Skeletal muscle tissue (tissue), 4 donors: Measurements from ENCODE around the gene NBPF20. TPM values are rescaled to one million over a fixed set of nuclear protein-coding genes. Genes with fewer than 3 reads are reported as not detected.
"Not testable (repeated sequence)": the region's sequence is repeated elsewhere in the genome, so short reads cannot be mapped to it uniquely, and the experiment has no call there.

Source experiments
- H3K27ac ChIP-seq: one replicate; pipeline ENCODE4 v1.7.0; 2013; ENCODE audit warnings: mild to moderate bottlenecking, low read depth, low read length, inconsistent platforms
- H3K27me3 ChIP-seq, 3 donors: one replicate each; pipeline ENCODE4 v1.7.0; 2013; ENCODE audit warnings: low read length in 3 of 3; ENCODE audit not compliant: control insufficient read depth in 3 of 3, insufficient read depth in 3 of 3
- H3K36me3 ChIP-seq, 3 donors: one replicate each; pipeline ENCODE4 v1.7.0; 2013; ENCODE audit warnings: low read length in 3 of 3; ENCODE audit not compliant: control insufficient read depth in 3 of 3, insufficient read depth in 3 of 3
- H3K4me1 ChIP-seq, 3 donors: one replicate each; pipeline ENCODE4 v1.7.0; 2013; ENCODE audit warnings: low read length in 3 of 3, mild to moderate bottlenecking in 3 of 3; ENCODE audit not compliant: control insufficient read depth in 3 of 3, insufficient read depth in 3 of 3
- H3K4me3 ChIP-seq, 3 donors: one replicate each; pipeline ENCODE4 v1.7.0; 2013; ENCODE audit warnings: low read length in 3 of 3
- H3K9ac ChIP-seq, 3 donors: one replicate each; pipeline ENCODE4 v1.7.0; 2013; ENCODE audit warnings: low read length in 3 of 3, mild to moderate bottlenecking in 3 of 3, moderate library complexity in 2 of 3, low read depth in 1 of 3
- H3K9me3 ChIP-seq, 3 donors: one replicate each; pipeline ENCODE4 v1.7.0; 2013; ENCODE audit warnings: low read length in 3 of 3; ENCODE audit not compliant: control insufficient read depth in 3 of 3
- total RNA-seq: library from RNA; depleted of rRNA; stranded (reverse); fragments of >200 nt; gene quantifications from one replicate; pipeline ENCODE4 v1.2.3, GENCODE V29; 2014
- donor health status: Osteomylitis.

The NBPF20 gene
- total RNA-seq, 1 donor from 2014 or later = 3.7 TPM

- H3K27ac ChIP-seq, H3K36me3 ChIP-seq, H3K27me3 ChIP-seq, H3K9ac ChIP-seq, H3K4me1 ChIP-seq, H3K9me3 ChIP-seq, H3K4me3 ChIP-seq: not testable (repeated sequence)
Observed at GRCh38 chr1:145459063-145459462, 33.7 kb upstream of the NBPF20 start.

- H3K4me1 ChIP-seq, H3K4me3 ChIP-seq, H3K27ac ChIP-seq, H3K36me3 ChIP-seq, H3K9me3 ChIP-seq, H3K9ac ChIP-seq, H3K27me3 ChIP-seq: not testable (repeated sequence)
Observed at GRCh38 chr1:145454824-145455177, 29.4 kb upstream of the NBPF20 start.

GRCh38 chr1:145453873-145454823 is 28.7 kb upstream of the NBPF20 start:
- H3K4me1 ChIP-seq, H3K4me3 ChIP-seq, H3K9me3 ChIP-seq, H3K27ac ChIP-seq, H3K27me3 ChIP-seq, H3K9ac ChIP-seq, H3K36me3 ChIP-seq: not testable (repeated sequence)

- not testable (repeated sequence) for H3K27me3 ChIP-seq, H3K36me3 ChIP-seq, H3K27ac ChIP-seq, H3K9me3 ChIP-seq, H3K9ac ChIP-seq, H3K4me3 ChIP-seq, H3K4me1 ChIP-seq
Observed at GRCh38 chr1:145452506-145452905, 27.1 kb upstream of the NBPF20 start.

- not testable (repeated sequence) for H3K4me3 ChIP-seq, H3K9ac ChIP-seq, H3K27ac ChIP-seq, H3K27me3 ChIP-seq, H3K9me3 ChIP-seq, H3K4me1 ChIP-seq, H3K36me3 ChIP-seq
Observed at GRCh38 chr1:145451914-145452313, 26.5 kb upstream of the NBPF20 start.

GRCh38 chr1:145445219-145445618 is 19.8 kb upstream of the NBPF20 start:
- H3K4me1 ChIP-seq, H3K4me3 ChIP-seq, H3K9me3 ChIP-seq, H3K9ac ChIP-seq, H3K36me3 ChIP-seq, H3K27me3 ChIP-seq, H3K27ac ChIP-seq: not testable (repeated sequence)

GRCh38 chr1:145442340-145442739 is 16.9 kb upstream of the NBPF20 start:
- H3K9ac ChIP-seq, H3K9me3 ChIP-seq, H3K27me3 ChIP-seq, H3K4me3 ChIP-seq, H3K27ac ChIP-seq, H3K4me1 ChIP-seq, H3K36me3 ChIP-seq: not testable (repeated sequence)

GRCh38 chr1:145431363-145432256 is 6.2 kb upstream of the NBPF20 start:
- H3K27me3 ChIP-seq = peaks cover 8 to 12% (median 8%) of the 10 kb centered on the region in 3 donors
- not testable (repeated sequence) for H3K4me3 ChIP-seq, H3K36me3 ChIP-seq, H3K4me1 ChIP-seq, H3K27ac ChIP-seq, H3K9me3 ChIP-seq, H3K9ac ChIP-seq

- not testable (repeated sequence) for H3K9me3 ChIP-seq, H3K4me3 ChIP-seq, H3K27ac ChIP-seq, H3K36me3 ChIP-seq, H3K9ac ChIP-seq, H3K4me1 ChIP-seq
- H3K27me3 ChIP-seq = peaks cover 8 to 12% (median 8%) of the 10 kb centered on the region in 3 donors
Observed at GRCh38 chr1:145430830-145431229, 5.4 kb upstream of the NBPF20 start.

GRCh38 chr1:145429329-145429728 is 3.9 kb upstream of the NBPF20 start:
- H3K36me3 ChIP-seq, H3K9ac ChIP-seq, H3K4me1 ChIP-seq, H3K4me3 ChIP-seq, H3K27ac ChIP-seq, H3K9me3 ChIP-seq: not testable (repeated sequence)
- H3K27me3 ChIP-seq = peaks cover 8 to 12% (median 8%) of the 10 kb centered on the region in 3 donors
